HG02642 (cell line): ENCODE data around the gene SYCP2.

Experiments used
- ATAC-seq: cut with Tn5 transposase; IDR thresholded peaks from one replicate; pipeline ENCODE4 v1.9.1; 2021; ENCODE audit warnings: mild to moderate bottlenecking; ENCODE audit not compliant: unreplicated experiment, poor library complexity

The SYCP2 gene

DNA sequence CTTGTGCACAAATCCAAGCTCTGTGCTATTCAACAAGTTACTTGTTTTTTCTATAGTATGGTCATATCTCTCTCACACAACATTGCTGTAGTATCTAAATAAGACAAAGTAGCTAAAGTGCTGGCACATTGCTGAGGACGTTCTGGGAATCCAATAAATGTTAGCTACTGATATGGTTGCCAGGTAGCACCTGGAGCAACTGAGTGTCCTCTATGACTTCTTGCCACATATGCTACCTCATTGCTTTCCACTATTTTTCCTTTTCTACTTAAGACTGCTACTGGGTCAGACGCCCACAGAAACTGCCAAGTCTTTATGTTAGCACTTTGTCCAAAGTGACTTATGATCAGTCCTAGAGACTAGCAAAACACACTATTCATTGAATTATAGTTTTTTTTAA is 85.3 kb downstream of the SYCP2 start:
- ATAC-seq, result no peak

DNA sequence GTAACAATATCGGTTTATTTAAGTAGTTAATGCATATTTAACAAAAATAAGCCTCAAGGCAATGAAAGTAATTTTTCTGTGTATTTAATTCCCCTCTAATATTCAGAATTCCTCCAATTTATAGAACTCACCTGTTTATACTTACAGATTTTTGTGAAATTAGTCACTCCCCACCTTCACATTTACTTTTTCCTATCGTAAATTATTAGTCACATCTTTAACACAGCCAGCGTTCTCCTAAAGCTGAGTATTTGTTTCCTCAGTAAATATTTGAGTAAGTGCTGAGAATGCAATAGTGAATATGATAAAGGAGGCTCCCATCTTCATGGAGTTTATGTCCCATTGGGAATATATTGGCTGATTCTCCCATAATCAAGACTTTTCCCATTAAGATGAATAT is 88.0 kb downstream of the SYCP2 start:
- ATAC-seq, result no peak

DNA sequence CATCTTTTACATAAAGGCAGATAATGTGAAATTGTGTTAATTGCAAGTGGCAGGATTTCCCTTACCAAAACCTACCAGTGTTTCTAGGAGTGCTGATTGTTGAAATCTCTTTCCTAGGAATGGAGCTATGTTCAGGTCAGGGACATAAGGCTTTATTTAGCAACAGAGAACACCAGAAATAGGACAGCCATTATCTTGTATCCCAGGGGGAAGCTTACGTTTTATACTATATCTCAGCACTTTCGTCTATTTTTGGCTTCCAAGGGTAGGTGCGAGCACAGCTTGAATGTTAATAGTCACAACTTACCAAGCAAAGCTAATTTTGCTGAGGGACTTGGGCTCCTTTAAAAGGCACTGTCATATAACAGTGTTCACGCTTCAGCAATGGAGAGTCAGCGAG is 94.0 kb downstream of the SYCP2 start:
- ATAC-seq, result no peak

DNA sequence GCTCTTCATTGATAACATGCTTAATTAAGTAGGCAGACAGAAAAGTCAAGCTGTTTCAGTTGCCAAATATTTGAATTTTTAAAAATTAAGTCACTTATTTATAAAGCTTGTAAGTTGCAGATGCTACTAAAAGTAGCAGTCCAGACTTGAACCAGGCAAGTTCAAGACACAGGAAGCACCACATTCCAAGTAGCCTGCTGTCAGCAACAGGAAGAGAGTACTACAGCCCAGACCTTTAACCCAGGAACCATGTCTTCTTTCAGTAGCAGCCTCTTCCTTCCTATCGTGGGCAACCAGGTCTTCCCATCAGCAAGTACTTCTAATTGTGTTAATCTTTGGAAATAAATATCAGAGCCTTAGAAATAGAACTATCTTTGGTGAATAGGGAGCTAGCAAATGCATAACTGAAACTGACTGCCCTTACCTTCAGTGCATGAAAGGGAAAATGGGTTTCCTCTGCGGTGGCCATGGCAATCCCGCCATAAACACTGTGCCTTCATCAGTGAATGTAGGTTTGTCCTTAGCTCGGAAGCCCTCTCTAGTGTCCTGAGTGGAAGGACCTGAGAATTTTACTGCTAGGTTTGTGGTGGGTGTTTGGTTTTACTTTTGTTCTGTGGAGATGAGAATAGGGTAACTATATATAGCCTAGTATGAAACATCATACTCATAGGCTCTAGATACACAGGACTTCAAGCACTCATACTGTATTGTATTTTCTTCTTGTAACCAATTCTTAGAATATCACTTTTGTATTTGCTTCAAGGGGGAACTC is 95.6 kb downstream of the SYCP2 start:
- ATAC-seq, result peak; percentile 64

DNA sequence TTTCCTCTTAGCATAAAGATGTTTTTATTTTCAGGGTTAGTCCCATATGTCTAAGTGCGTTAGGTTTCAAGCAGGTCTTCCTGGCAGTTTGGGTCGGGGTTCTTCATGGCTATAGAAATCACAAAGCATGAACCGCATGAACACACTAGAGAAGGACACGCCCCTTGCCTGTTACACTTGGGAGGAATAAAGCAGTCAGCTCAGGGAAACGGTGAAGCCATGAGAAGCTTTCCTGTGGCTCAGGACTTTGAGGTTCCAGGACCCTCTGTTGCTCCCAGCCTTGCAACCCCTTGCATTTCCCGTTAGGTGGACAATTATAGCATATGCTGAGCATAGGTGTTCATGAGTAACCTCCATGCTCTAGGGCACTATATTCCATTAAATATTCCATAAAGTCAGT is 96.7 kb downstream of the SYCP2 start:
- no peak for ATAC-seq

DNA sequence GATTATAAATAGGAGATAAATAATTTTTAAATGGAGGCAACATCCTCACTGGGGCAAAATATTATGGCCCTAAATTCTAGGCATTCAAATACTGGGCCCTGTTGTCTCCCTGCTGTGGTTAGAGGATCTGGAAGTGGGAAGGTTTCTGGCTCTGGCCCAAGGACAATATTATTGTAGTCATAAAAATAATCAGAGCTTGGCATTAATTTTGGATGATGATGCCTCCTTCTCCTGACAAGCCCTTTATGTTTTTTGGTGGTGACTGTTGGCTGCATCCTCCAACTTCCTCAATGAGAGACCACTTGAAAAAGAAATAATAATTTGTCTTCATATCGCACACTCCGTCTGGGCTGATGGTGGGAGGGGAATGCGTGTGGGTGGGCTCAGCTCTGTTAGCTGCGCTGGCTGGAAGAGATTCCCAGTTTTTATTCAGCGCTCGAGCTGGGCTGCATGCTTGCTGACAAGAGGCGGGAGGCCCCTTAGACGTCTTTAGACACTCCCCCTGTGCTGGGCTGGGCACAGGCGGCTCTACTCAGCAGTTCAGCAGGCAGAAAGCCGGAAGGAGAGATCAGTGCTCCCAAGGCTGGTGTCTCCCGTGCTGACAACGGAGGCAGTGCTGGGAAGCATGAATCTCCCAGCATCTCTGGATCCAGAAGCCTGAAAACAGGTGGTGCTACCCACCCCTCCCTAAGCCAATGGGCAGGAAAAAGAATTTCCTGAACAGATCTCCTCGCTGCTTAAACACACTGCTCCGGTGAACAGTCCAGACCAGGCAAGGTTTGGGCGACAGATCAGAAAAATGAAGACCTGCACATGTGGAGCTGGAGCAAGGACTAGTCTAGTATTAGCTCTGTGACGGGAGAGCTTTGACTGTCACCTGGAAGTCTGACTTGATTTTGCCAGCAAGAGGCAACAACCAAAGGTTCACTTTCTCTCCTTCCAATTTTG is 97.7 kb downstream of the SYCP2 start:
- ATAC-seq, result no peak

DNA sequence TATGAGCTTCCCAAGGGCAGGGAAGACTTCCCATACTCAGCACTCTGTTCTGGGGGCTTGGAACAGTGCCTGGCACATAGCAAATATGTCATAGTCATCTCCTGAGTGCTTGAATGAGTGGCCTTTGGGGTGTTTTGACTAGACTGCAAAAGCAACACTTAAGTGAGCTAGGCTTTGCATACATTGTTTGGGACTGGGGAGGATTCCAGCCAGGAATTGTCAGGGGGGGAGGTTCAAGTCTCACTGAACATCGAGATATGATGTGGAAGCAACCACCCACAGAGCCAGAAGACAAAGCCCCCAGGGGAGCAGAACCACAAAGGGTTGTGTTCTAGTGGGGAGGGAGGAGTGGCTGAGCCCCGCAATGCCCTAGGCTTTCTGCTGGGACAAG is 98.4 kb downstream of the SYCP2 start:
- no peak for ATAC-seq

DNA sequence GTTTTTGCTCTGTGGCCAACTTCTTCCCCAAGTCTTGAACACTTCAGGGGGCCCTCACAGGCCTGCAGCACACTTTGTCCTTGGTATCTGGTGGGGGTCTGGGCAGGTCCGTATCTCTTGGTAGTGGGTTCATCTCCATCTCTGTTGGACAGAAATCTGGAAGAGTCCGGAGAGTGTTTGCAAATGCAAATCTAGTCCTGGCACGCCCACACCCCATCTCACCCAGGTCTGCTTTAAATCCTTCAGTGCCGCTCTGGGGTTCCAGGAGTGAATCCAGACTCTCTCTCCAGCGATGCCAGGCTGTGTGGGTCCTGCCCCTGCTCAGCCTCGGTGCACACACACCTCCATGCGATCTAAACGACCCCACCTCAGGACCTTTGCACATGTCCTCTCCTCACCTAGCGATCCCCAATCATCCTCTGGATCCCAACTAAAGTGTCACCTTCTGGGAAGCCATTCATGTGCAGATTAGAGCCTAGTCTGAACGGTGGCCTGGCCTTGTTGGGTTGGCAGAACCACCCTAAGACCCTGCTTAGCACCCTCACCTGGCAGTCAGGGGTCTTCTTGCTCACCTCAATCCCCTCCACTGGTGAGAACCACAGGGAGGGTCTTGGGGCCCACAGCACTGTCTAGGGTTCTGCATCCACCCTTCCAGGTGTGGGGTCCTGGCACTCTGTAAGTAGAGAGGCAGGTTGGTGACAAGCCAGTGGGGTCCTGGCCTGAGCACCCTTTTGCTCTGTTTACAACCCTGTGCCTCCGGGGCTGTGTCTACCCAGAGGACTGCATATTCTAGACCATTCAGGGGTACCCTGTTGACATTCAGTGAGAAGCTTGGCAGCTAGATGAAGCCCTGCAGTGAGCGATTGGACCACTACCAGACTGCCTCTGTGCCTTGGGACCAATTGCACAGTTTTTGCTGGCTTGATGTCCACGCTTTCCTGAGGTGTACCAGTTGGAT is 100.8 kb downstream of the SYCP2 start:
- no peak for ATAC-seq

DNA sequence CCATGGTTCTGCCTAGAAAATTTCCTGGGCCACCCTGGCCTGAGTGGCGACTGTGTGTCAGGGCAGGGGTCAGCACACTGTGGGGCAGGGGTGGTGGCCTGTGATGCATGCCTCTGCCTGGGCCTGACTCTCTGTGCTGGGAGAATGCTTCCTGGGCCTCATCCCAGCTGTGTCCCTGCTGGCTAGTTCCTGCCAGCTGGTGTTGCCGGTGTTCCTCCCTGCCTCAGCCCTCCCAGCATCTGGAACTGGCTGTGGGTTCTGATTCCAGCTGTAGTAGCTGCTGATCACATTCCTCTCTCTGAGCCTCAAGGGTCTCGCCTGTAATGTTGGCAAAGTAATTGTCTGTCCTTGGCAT is 101.5 kb downstream of the SYCP2 start:
- ATAC-seq, result no peak

DNA sequence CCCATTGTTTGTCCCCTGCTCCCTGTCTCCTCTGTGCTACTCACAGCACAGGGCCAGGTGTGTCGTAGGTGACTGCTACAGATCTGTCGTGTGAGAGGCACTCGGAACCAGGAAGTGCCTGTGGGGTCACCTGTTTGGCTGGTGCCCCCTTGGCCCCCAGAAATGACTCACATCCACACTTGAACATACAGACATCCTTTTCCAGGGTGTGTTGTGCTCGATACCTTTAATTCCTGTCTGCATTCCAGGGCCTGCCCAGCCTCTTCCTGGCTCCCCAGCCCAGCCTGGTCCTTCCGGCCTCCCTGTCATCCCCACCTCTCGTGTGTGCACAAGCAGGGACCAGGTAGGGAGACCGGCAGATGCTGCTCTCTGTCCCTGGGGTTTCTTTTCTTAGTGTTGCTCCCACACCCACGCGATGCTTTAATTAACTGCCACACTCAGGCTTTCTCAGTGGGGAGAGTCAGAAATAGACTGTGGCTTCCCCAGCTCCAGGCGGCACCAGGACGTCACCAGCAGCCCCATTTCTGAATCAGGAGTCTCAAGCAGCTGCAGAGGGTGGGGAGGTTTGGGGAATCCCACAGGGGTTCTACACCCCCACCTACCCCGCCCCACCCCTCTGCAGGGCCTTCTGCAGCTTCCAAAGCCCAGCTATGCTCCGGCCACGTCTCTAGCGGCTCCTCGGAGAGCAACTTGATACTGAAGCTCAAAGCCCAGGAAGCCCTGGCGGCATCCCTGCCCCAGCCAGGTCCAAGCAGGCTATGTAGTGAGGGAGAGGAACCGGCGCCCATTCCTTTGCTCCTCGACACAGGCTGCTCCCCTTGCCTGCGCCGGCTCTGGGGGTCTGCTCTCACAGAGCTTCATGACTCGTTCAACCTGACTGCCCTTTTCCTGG is 102.2 kb downstream of the SYCP2 start:
- ATAC-seq, result no peak

DNA sequence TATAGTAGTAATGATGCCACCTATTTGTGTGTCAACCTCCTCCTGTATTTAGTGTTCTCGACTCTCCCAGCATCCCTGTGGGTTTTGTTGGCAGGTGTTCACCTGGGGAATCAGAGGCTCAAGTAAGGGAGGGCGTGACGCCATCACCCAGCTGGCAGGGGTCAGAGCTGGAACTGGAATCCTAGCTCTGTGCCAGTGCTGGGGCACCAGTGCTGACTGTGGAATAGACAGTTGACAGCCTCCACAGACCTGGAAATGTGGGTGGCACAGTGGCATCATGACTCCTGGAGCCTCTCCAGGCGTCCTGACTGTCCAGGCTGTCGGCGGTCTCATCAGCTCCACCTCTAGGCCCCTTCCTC is 102.8 kb downstream of the SYCP2 start:
- no peak for ATAC-seq

DNA sequence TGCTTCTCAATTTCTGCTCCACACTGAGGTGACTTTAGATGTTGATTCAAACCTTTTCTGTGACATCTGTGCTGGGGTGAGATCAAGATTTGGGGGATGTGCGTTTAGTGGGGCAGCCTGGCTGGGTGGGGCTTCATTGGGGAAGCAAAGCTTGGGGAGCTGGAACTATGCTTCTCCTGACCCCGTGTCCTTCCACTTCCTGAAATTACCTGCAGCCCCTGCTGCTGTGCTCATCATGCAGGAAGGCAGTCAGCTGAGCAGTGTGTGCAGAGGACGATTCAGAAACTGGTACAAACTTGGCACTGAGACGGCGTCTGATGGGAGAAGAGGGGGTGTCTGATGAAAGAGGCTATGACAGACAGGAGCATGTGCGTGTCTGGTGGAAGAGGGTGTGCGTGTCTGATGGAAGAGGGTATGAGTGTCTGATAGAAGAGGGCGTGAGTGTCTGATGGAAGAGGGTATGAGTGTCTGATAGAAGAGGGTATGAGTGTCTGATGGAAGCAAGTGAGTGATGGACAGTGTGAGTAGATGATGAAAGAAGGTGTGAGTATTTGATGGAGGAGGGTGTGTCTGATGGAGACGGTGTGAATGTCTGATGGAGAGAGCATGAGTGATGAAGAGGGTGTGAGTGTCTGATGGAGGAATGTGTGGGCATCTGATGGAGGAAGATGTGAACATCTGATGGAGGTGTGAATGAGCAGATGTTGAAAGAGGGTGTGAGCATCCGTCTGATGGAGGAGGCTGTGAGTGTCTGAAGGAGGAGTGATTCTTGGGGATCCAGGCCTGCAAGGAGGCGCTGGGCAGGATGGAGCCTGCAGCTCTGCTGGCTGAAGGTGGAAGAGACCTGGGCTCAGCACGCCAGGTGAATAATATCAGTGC is 103.4 kb downstream of the SYCP2 start:
- ATAC-seq, result no peak

DNA sequence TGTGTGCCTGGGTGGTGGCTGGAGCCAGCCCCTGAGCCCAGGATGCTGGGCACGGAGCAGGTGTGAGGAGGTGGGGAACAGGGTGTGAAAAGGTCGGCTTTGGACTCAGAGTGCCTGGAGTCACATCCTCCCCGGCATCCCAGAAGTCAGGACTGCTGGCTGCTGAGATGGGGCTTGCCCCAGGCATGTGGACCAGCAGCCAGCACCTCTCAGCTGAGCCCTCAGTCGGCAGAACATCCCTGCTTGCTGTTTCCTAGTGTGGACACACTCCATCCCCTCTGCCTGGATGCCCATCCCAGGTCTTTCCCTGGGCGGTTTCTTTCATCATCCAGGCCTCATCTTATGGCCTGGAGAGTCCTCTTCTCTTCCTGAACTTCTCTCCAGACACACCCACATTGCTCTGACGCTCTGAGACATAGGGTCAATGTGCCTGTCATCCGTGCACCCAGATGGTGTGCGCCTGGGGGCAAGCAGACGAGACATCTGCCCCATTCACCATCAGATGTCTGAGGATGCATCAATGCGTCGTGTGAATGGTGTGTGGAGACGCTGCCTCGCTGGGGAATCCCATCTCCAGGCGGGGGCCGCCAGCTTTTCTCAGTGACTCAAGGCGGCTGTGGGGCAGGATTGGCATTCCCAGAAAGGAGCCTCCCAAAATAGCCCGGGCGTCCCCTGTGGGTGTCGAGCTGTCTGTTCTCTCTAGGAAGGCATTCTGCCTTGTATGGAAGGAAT is 104.2 kb downstream of the SYCP2 start:
- no peak for ATAC-seq

DNA sequence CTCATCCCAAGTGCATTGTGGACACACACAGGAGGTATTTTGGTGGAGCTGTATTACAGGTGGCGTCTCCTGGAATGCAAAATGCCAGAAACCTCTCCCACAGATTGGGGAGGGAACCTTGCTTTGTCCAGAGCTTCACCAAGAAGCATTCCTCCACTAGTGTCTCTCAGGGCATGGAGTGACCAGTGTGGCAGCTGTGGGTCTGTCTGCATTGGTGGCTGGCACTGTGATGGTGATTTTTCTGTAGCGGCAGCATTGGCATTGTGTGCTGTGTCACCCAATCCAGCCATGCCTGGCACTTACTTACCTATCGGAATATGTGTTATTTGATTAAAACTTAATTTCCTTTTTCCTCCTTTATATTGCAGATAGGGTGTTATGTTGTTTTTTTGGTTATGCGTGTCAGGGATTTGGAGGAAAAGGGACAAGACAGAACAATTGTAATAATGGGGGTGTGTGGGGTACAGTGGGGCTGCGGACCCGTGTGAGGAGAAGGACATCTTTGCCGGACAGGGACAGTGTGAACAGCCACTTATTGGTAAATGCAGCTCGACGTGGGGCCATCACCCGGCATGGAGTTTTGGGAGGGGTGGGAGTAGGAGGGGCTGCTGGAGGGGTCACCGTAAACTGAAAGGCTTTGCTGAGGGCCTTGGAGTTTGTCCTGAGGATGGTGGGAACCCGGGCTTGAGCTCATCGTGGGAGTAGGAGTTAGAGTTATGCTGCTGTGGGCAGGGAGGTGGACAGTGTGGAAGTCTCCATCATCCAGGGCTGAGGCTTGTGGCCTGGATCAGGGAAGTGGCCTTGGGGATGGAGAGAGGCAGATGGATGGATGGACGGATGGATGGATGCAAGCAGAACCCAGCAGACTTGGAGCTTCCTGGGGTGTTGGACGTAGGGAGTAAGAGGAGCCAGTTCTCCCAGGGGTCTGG is 105.0 kb downstream of the SYCP2 start:
- no peak for ATAC-seq

DNA sequence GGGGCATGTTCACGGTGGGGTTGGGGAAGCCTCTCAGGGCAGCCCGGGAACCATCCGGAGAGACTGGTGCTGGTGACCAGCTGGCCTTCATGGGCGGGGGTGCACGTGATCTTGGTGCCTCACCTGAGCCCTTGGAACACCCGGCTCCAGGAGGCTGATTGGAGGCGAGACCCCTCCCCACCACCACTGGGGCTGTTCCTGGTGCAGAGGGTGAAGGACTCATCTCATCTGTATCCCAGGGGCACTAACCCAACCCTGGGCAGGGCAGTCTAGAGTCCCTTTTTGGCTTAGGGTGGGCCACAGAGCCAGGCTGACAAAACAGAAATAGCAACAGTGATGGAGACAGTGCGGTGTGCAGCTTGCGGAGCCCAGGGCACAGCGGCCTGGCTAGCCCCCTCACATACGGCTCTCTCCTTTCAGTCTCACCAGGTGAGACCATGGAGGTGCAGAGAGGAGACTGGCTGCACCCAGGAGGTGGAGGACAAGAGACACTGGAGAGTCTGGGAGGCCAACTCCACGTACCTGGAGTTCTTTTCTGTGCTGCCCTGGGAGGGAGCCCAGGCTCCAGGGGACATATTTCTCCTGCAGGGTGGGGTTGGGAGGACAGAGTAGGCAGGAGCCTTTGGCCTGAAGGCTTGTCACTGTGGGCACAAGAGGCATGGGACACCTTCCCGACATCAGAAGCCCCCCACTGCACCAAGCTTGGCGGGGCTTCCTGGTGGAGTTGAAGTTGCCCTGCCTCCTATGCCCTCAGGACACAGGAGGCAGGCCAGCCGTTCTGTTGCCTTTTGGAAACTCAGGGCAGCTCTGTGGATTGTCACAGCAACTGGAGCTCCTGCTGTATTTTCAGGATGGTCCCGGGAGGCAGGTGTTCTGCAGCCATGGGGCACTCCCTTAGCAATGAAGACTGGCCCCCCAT is 106.0 kb downstream of the SYCP2 start:
- no peak for ATAC-seq
